Measurements from ENCODE around the gene UQCRQ.

Gene UQCRQ

DNA sequence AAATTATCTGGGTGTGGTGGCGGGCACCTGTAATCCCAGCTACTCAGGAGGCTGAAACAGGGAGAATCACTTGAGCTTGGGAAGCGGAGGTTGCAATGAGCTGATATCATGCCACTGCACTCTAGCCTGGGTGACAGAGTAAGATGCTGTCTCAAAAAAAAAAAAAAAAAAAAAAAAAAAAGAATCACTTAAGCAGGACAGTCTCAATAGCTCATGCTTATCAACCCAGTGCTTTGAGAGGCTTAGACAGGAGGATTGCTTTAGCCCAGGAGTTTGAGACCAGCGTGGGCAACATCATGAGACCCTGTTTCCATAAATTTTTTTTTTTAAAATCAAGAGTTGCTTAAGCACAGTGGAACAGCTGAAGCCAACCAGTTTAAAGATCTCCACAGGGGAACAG lies 49.6 kb downstream of the UQCRQ start:
- DNase-seq = no peak
